ENCODE results near the gene MGAM2.
"Not testable (repeated sequence)": the region's sequence is repeated elsewhere in the genome, so short reads cannot be mapped to it uniquely, and the experiment has no call there.

Gene MGAM2

GRCh38 chr7:142111499-142111898, at the start of gene MGAM2:
Gene MGAM2, plus strand, starts transcription at chr7:142111718. Its CDS starts 5,156 bp downstream, at chr7:142116874.
- DNase-seq (ENCODE audit: low spot score) (no peak), FAIRE-seq (no peak)

GRCh38 chr7:142063551-142064442, 47.7 kb upstream of the MGAM2 start:
- DNase-seq (ENCODE audit: low spot score) (no peak), FAIRE-seq (no peak)

- DNase-seq (ENCODE audit: low spot score) = no peak
- FAIRE-seq = no peak
Measured at GRCh38 chr7:142066536-142066935, 45.0 kb upstream of the MGAM2 start.

- FAIRE-seq (no peak), DNase-seq (ENCODE audit: low spot score) (no peak)
Measured at GRCh38 chr7:142077762-142078161, 33.8 kb upstream of the MGAM2 start.

GRCh38 chr7:142083605-142084004, 27.9 kb upstream of the MGAM2 start:
- DNase-seq (ENCODE audit: low spot score) = no peak
- no peak for FAIRE-seq

GRCh38 chr7:142085428-142085827, 26.1 kb upstream of the MGAM2 start:
- no peak for FAIRE-seq

GRCh38 chr7:142088022-142088714, 23.4 kb upstream of the MGAM2 start:
- no peak for DNase-seq (ENCODE audit: low spot score)
- no peak for FAIRE-seq

More at GRCh38 chr7:142085428-142085827, 26.1 kb upstream of the MGAM2 start:
- DNase-seq (ENCODE audit: low spot score) = no peak

- FAIRE-seq = no peak
- DNase-seq (ENCODE audit: low spot score) = no peak
Measured at GRCh38 chr7:142089035-142089434, 22.5 kb upstream of the MGAM2 start.

- DNase-seq (ENCODE audit: low spot score) (no peak), FAIRE-seq (no peak)
Measured at GRCh38 chr7:142091961-142092360, 19.6 kb upstream of the MGAM2 start.

- DNase-seq (ENCODE audit: low spot score) (no peak), FAIRE-seq (no peak)
Measured at GRCh38 chr7:142094861-142095260, 16.7 kb upstream of the MGAM2 start.

- no peak for FAIRE-seq
Measured at GRCh38 chr7:142097571-142097970, 13.9 kb upstream of the MGAM2 start.

GRCh38 chr7:142098004-142098403, 13.5 kb upstream of the MGAM2 start:
- FAIRE-seq = no peak
- DNase-seq (ENCODE audit: low spot score) = no peak

More at GRCh38 chr7:142097571-142097970, 13.9 kb upstream of the MGAM2 start:
- DNase-seq (ENCODE audit: low spot score) = no peak

- not testable (repeated sequence) for DNase-seq (ENCODE audit: low spot score); FAIRE-seq
Measured at GRCh38 chr7:142099347-142099746, 12.2 kb upstream of the MGAM2 start.

- FAIRE-seq (no peak), DNase-seq (ENCODE audit: low spot score) (no peak)
Measured at GRCh38 chr7:142100634-142101033, 10.9 kb upstream of the MGAM2 start.

GRCh38 chr7:142101794-142102193, 9.7 kb upstream of the MGAM2 start:
- not testable (repeated sequence) for FAIRE-seq; DNase-seq (ENCODE audit: low spot score)

GRCh38 chr7:142104550-142105527, 6.7 kb upstream of the MGAM2 start:
- FAIRE-seq (no peak), DNase-seq (ENCODE audit: low spot score) (no peak)

- FAIRE-seq = no peak
- no peak for DNase-seq (ENCODE audit: low spot score)
Measured at GRCh38 chr7:142108728-142109505, 2.6 kb upstream of the MGAM2 start.

GRCh38 chr7:142110098-142110497, 1.4 kb upstream of the MGAM2 start:
- DNase-seq (ENCODE audit: low spot score) (no peak), FAIRE-seq (no peak)

GRCh38 chr7:142110638-142111037, 880 bp upstream of the MGAM2 start:
- DNase-seq (ENCODE audit: low spot score) = no peak
- FAIRE-seq = no peak

GRCh38 chr7:142112086-142112485, 568 bp downstream of the MGAM2 start:
- DNase-seq (ENCODE audit: low spot score) = no peak
- FAIRE-seq = no peak

All from RCC 7860 (cell line).